PC-3 (cell line): ENCODE data around the gene PCYT2. TPM values are rescaled to one million over a fixed set of nuclear protein-coding genes. Genes with fewer than 3 reads are reported as not detected.

Experiments
- ATAC-seq: fragments of 200-7000 bp; cut with Tn5 transposase; 2 replicates; pipeline ENCODE4 v1.9.1; 2020; ENCODE audit warnings: mild to moderate bottlenecking, moderate library complexity
- BruUV-seq: library from RNA; stranded (reverse); fragments of 400-500 nt; replicated peaks from 2 replicates; lab custom pipeline; 2021; lab: Mats Ljungman, UMichigan
- CTCF ChIA-PET: fragments of 300-600 bp; sonication (Branson Sonifier 250); formaldehyde crosslinking; loops from one replicate; lab custom pipeline; 2022; ENCODE audit warnings: antibody characterized with exemption; lab: Charles Lee
- POLR2A ChIA-PET: fragments of 300-600 bp; sonication (Branson Sonifier 250); formaldehyde crosslinking; loops from one replicate; lab custom pipeline; 2022; ENCODE audit warnings: antibody characterized with exemption; ENCODE audit not compliant: unreplicated experiment; lab: Charles Lee
- DNase-seq: peaks from one replicate; pipeline ENCODE4 v3.0.0-alpha.2; 2015
- H2AFZ ChIP-seq: fragments of 300-600 bp; sonication (generic); 2 replicates; pipeline ENCODE4 v1.6.0; 2016; ENCODE audit warnings: antibody characterized with exemption, low read length
- H3F3A ChIP-seq: fragments of 300-600 bp; sonication (generic); one replicate; pipeline ENCODE4 v1.6.0; 2017; ENCODE audit warnings: antibody characterized with exemption, low read length, control low read depth, mild to moderate bottlenecking; ENCODE audit not compliant: unreplicated experiment
- H3K27ac ChIP-seq: fragments of 300-600 bp; sonication (generic); 2 replicates; pipeline ENCODE4 v1.5.1; 2016; ENCODE audit warnings: mild to moderate bottlenecking, low read length
- H3K27me3 ChIP-seq: fragments of 300-600 bp; sonication (generic); 2 replicates; pipeline ENCODE4 v1.6.1; 2016; ENCODE audit warnings: low read length, mixed read lengths
- H3K36me3 ChIP-seq: fragments of 300-600 bp; sonication (generic); 2 replicates; pipeline ENCODE4 v1.6.1; 2016; ENCODE audit warnings: low read depth, mixed run types, low read length, mixed read lengths
- H3K4me1 ChIP-seq: fragments of 300-600 bp; sonication (generic); 2 replicates; pipeline ENCODE4 v1.5.1; 2016; ENCODE audit warnings: low read length; ENCODE audit not compliant: insufficient read depth
- H3K4me2 ChIP-seq: fragments of 300-600 bp; sonication (generic); 2 replicates; pipeline ENCODE4 v1.6.0; 2016; ENCODE audit warnings: low read length
- H3K4me3 ChIP-seq: fragments of 300-600 bp; sonication (generic); 2 replicates; pipeline ENCODE4 v1.5.1; 2016; ENCODE audit warnings: mild to moderate bottlenecking, low read length, mixed read lengths
- H3K79me2 ChIP-seq: fragments of 300-600 bp; sonication (generic); 2 replicates; pipeline ENCODE4 v1.6.1; 2017; ENCODE audit warnings: low read length, mixed read lengths
- H3K9ac ChIP-seq: fragments of 300-600 bp; sonication (generic); 2 replicates; pipeline ENCODE4 v1.6.0; 2016; ENCODE audit warnings: mild to moderate bottlenecking, low read length
- H3K9me2 ChIP-seq: fragments of 300-600 bp; sonication (generic); replicated peaks from 2 replicates; pipeline ENCODE4 v1.6.1; 2016; ENCODE audit warnings: mixed run types, low read length, mixed read lengths
- H3K9me3 ChIP-seq: fragments of 300-600 bp; sonication (generic); 2 replicates; pipeline ENCODE4 v1.6.1; 2016; ENCODE audit warnings: low read length, mixed read lengths
- H4K20me1 ChIP-seq: fragments of 300-600 bp; sonication (generic); 2 replicates; pipeline ENCODE4 v1.6.1; 2016; ENCODE audit warnings: low read length, mixed read lengths
- EZH2 ChIP-seq: fragments of 300-600 bp; sonication (generic); IDR thresholded peaks from one replicate; pipeline ENCODE4 v1.6.1; 2017; ENCODE audit warnings: antibody characterized with exemption, mild to moderate bottlenecking, low read length; ENCODE audit not compliant: unreplicated experiment
- EZH2phosphoT487 ChIP-seq: fragments of 300-600 bp; sonication (generic); IDR thresholded peaks from 2 replicates; pipeline ENCODE4 v1.6.1; 2018; ENCODE audit warnings: mild to moderate bottlenecking, antibody characterized with exemption, low read length, borderline replicate concordance
- intact Hi-C: fragments of 100-400 bp; cut with micrococcal nuclease; formaldehyde crosslinking; loops from 2 replicates; pipeline ENCODE4 v1.9.0; 2023
- total RNA-seq: library from RNA; depleted of rRNA; stranded (reverse); fragments of >200 nt; gene quantifications from 2 replicates; pipeline ENCODE4 v1.2.3, GENCODE V29; 2014
- TF ChIP-seq, protein P1 (sequence below): fragments of 300-600 bp; sonication (generic); conservative IDR thresholded peaks from 2 replicates; pipeline ENCODE4 v1.5.1; 2017; ENCODE audit warnings: antibody characterized with exemption, low read depth, mild to moderate bottlenecking, low read length

Gene PCYT2
- total RNA-seq, 1 experiment from 2014 or later = 33.3 TPM

- Histone ChIP-seq H4K20me1 (no peaks in the 10 kb centered on the region), H3F3A (no peaks in the 10 kb centered on the region), H3K27ac (no peak overlapping the region), H3K4me3 (peak overlapping the region; percentile 52), H3K36me3 (no peaks in the 10 kb centered on the region), H3K4me2 (peak overlapping the region; percentile 78), H3K27me3 (peaks cover 22% of the 10 kb centered on the region), H3K9me2 (no peaks in the 10 kb centered on the region), H2AFZ (peak overlapping the region; percentile 79), H3K79me2 (no peaks in the 10 kb centered on the region), H3K4me1 (no peaks in the 10 kb centered on the region), H3K9me3 (no peaks in the 10 kb centered on the region), H3K9ac (no peak overlapping the region)
- CTCF ChIA-PET = interaction anchor here (0.6 to 2.0 kb wide), 8 partner anchors 25 to 93 kb away, joined by 3 to 40 read pairs (median 3); partner anchors contain the start of genes CENPX, DCXR, LRRC45 and PCYT2
- ATAC-seq (peak; percentile 89), DNase-seq (peak; percentile 59)
- POLR2A ChIA-PET = no interaction called here
- intact Hi-C loops = loop anchor here (1.0 kb wide), 1 partner anchor 62 kb away; no protein-coding TSS in a partner anchor
- TF ChIP-seq, protein P1, sequence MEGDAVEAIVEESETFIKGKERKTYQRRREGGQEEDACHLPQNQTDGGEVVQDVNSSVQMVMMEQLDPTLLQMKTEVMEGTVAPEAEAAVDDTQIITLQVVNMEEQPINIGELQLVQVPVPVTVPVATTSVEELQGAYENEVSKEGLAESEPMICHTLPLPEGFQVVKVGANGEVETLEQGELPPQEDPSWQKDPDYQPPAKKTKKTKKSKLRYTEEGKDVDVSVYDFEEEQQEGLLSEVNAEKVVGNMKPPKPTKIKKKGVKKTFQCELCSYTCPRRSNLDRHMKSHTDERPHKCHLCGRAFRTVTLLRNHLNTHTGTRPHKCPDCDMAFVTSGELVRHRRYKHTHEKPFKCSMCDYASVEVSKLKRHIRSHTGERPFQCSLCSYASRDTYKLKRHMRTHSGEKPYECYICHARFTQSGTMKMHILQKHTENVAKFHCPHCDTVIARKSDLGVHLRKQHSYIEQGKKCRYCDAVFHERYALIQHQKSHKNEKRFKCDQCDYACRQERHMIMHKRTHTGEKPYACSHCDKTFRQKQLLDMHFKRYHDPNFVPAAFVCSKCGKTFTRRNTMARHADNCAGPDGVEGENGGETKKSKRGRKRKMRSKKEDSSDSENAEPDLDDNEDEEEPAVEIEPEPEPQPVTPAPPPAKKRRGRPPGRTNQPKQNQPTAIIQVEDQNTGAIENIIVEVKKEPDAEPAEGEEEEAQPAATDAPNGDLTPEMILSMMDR = peak; percentile 69
- no peak for TF ChIP-seq EZH2
- BruUV-seq = no TSS peak
These were observed 48.3 kb upstream of the PCYT2 start for GRCh38 chr17:81959362-81960129.

- Histone ChIP-seq H3K4me1 (no peaks in the 10 kb centered on the region), H3K27ac (no peak overlapping the region), H3K4me2 (peak overlapping the region; percentile 78), H3F3A (no peaks in the 10 kb centered on the region), H3K9me2 (no peaks in the 10 kb centered on the region), H4K20me1 (no peaks in the 10 kb centered on the region), H3K9ac (no peak overlapping the region), H2AFZ (peak overlapping the region; percentile 68), H3K9me3 (no peaks in the 10 kb centered on the region), H3K27me3 (peaks cover 22% of the 10 kb centered on the region), H3K36me3 (no peaks in the 10 kb centered on the region), H3K4me3 (peak overlapping the region; percentile 52; the same call in 1 of the 2 replicates), H3K79me2 (no peaks in the 10 kb centered on the region)
- intact Hi-C loops = loop anchor here (1.0 kb wide), 1 partner anchor 63 kb away; no protein-coding TSS in a partner anchor
- CTCF ChIA-PET = interaction anchor here (0.7 to 2.0 kb wide), 7 partner anchors 33 to 94 kb away, joined by 3 to 40 read pairs (median 3); partner anchors contain the start of genes CENPX, DCXR, LRRC45 and PCYT2
- DNase-seq = no peak
- BruUV-seq = no TSS peak
- ATAC-seq = no peak
- TF ChIP-seq EZH2 = no peak
- TF ChIP-seq, protein P1 = no peak
- TF ChIP-seq EZH2phosphoT487 = no peak
- POLR2A ChIA-PET = no interaction called here
These were observed 47.6 kb upstream of the PCYT2 start for GRCh38 chr17:81958633-81959342.
